GM12874 (cell line): ENCODE measurements around the gene HJV.

Experiments
- CTCF ChIP-seq: IDR thresholded peaks from 2 replicates; pipeline ENCODE4 v1.5.1; 2011; ENCODE audit warnings: low read depth, mild to moderate bottlenecking, control low read depth, low read length, moderate library complexity; ENCODE audit not compliant: insufficient read depth

The HJV gene

GRCh38 chr1:145982010-145982723 is 39.4 kb downstream of the HJV start:
- no peak for TF ChIP-seq CTCF

GRCh38 chr1:145980457-145980994 is 41.0 kb downstream of the HJV start:
- TF ChIP-seq CTCF, result no peak

GRCh38 chr1:145979746-145980456 is 41.6 kb downstream of the HJV start:
- no peak for TF ChIP-seq CTCF

- TF ChIP-seq CTCF, result peak; percentile 36; the same call in 1 of the 2 replicates
Measured at GRCh38 chr1:145978854-145979745, 42.4 kb downstream of the HJV start.

GRCh38 chr1:145978471-145978853 is 43.1 kb downstream of the HJV start:
- no peak for TF ChIP-seq CTCF

- TF ChIP-seq CTCF, result peak; percentile 73
Measured at GRCh38 chr1:145977486-145978470, 43.8 kb downstream of the HJV start.
